LHCN-M2 (cell line): ENCODE data around the gene PRTG. TPM values are rescaled to one million over a fixed set of nuclear protein-coding genes. Genes with fewer than 3 reads are reported as not detected.
"Not testable (repeated sequence)": the region's sequence is repeated elsewhere in the genome, so short reads cannot be mapped to it uniquely, and the experiment has no call there.

Experiments
- DNase-seq: peaks from one replicate; pipeline ENCODE4 v3.0.0-alpha.2; 2012; ENCODE audit warnings: low read depth
- total RNA-seq: library from RNA; depleted of rRNA; stranded (reverse); fragments of >200 nt; gene quantifications from 2 replicates; pipeline ENCODE4 v1.2.3, GENCODE V29; 2014

PRTG gene
- total RNA-seq, 1 experiment from 2014 or later, result 4.7 TPM

GRCh38 chr15:55696221-55696620, 46.7 kb downstream of the PRTG start:
- DNase-seq, result no peak

GRCh38 chr15:55695432-55695831, 47.5 kb downstream of the PRTG start:
- peak; percentile 14 for DNase-seq

GRCh38 chr15:55694652-55695150, 48.3 kb downstream of the PRTG start:
- no peak for DNase-seq

- not testable (repeated sequence) for DNase-seq
These were observed 49.8 kb downstream of the PRTG start for GRCh38 chr15:55693116-55693515.

GRCh38 chr15:55687792-55688191, 55.2 kb downstream of the PRTG start:
- no peak for DNase-seq

GRCh38 chr15:55685286-55685685, 57.7 kb downstream of the PRTG start:
- DNase-seq, result no peak

- DNase-seq, result peak; percentile 50
These were observed 59.6 kb downstream of the PRTG start for GRCh38 chr15:55683376-55683775.

GRCh38 chr15:55681631-55682030, 61.3 kb downstream of the PRTG start:
- no peak for DNase-seq

- no peak for DNase-seq
These were observed 66.4 kb downstream of the PRTG start for GRCh38 chr15:55676507-55676906.

GRCh38 chr15:55673287-55673686, 69.7 kb downstream of the PRTG start:
- DNase-seq, result no peak

- no peak for DNase-seq
These were observed 73.7 kb downstream of the PRTG start for GRCh38 chr15:55669270-55669669.

GRCh38 chr15:55665605-55666227, 77.2 kb downstream of the PRTG start:
- DNase-seq, result no peak

- DNase-seq, result peak; percentile 13
These were observed 81.5 kb downstream of the PRTG start for GRCh38 chr15:55661428-55661827.

GRCh38 chr15:55660153-55660552, 82.8 kb downstream of the PRTG start:
- no peak for DNase-seq

GRCh38 chr15:55659481-55659880, 83.5 kb downstream of the PRTG start:
- no peak for DNase-seq

- DNase-seq, result no peak
These were observed 84.1 kb downstream of the PRTG start for GRCh38 chr15:55658886-55659285.

GRCh38 chr15:55654561-55655031, 88.4 kb downstream of the PRTG start:
- DNase-seq, result peak; percentile 18

- no peak for DNase-seq
These were observed 90.0 kb downstream of the PRTG start for GRCh38 chr15:55652909-55653495.

- DNase-seq, result no peak
These were observed 90.6 kb downstream of the PRTG start for GRCh38 chr15:55652359-55652758.

- DNase-seq, result peak; percentile 71
These were observed 93.9 kb downstream of the PRTG start for GRCh38 chr15:55649058-55649423.

- DNase-seq, result no peak
These were observed 104.2 kb downstream of the PRTG start for GRCh38 chr15:55638764-55639163.

GRCh38 chr15:55637086-55637485, 105.9 kb downstream of the PRTG start:
- DNase-seq, result no peak

- DNase-seq, result no peak
These were observed 109.2 kb downstream of the PRTG start for GRCh38 chr15:55633731-55634130.
